Stimulated activated CD8-positive, alpha-beta memory T cell treated with anti-CD3 and anti-CD28 coated beads, Interleukin-7, amount 100 ng/mL, for 24 hours (primary cell): Measurements from ENCODE around the gene MPRIP.

Experiments
- DNase-seq: peaks from one replicate; pipeline ENCODE4 v3.0.0-alpha.2; 2020; ENCODE audit warnings: low read depth

MPRIP gene

GRCh38 chr17:17066021-17066420, 23.8 kb downstream of the MPRIP start:
- no peak for DNase-seq

- DNase-seq, result no peak
These were observed 25.0 kb downstream of the MPRIP start for GRCh38 chr17:17067257-17067656.

- no peak for DNase-seq
These were observed 27.6 kb downstream of the MPRIP start for GRCh38 chr17:17069849-17070248.

- DNase-seq, result no peak
These were observed 28.7 kb downstream of the MPRIP start for GRCh38 chr17:17070931-17071330.

- DNase-seq, result no peak
These were observed 29.5 kb downstream of the MPRIP start for GRCh38 chr17:17071531-17072360.

- DNase-seq, result no peak
These were observed 30.3 kb downstream of the MPRIP start for GRCh38 chr17:17072546-17072945.

GRCh38 chr17:17073030-17073564, 30.8 kb downstream of the MPRIP start:
- no peak for DNase-seq

- DNase-seq, result no peak
These were observed 31.5 kb downstream of the MPRIP start for GRCh38 chr17:17073581-17074403.

- no peak for DNase-seq
These were observed 33.0 kb downstream of the MPRIP start for GRCh38 chr17:17075125-17075781.

- no peak for DNase-seq
These were observed 33.8 kb downstream of the MPRIP start for GRCh38 chr17:17076066-17076465.

- no peak for DNase-seq
These were observed 34.8 kb downstream of the MPRIP start for GRCh38 chr17:17077101-17077500.

- DNase-seq, result no peak
These were observed 35.8 kb downstream of the MPRIP start for GRCh38 chr17:17077861-17078732.

GRCh38 chr17:17078832-17079231, 36.6 kb downstream of the MPRIP start:
- no peak for DNase-seq

GRCh38 chr17:17079336-17079735, 37.1 kb downstream of the MPRIP start:
- DNase-seq, result no peak

- no peak for DNase-seq
These were observed 37.5 kb downstream of the MPRIP start for GRCh38 chr17:17079761-17080160.

- no peak for DNase-seq
These were observed 37.9 kb downstream of the MPRIP start for GRCh38 chr17:17080181-17080631.

GRCh38 chr17:17080781-17081180, 38.5 kb downstream of the MPRIP start:
- no peak for DNase-seq

- DNase-seq, result no peak
These were observed 39.2 kb downstream of the MPRIP start for GRCh38 chr17:17081304-17081940.

- no peak for DNase-seq
These were observed 40.6 kb downstream of the MPRIP start for GRCh38 chr17:17082878-17083277.

- no peak for DNase-seq
These were observed 42.1 kb downstream of the MPRIP start for GRCh38 chr17:17084317-17084835.

GRCh38 chr17:17084941-17085340, 42.7 kb downstream of the MPRIP start:
- no peak for DNase-seq
